HepG2 (cell line): Measurements from ENCODE around the gene POMGNT2. TPM values are rescaled to one million over a fixed set of nuclear protein-coding genes. Genes with fewer than 3 reads are reported as not detected.

ENCODE experiments used
- ATAC-seq: fragments of 200-7000 bp; cut with Tn5 transposase; 3 replicates; pipeline ENCODE4 v1.9.1; 2020; ENCODE audit warnings: mild to moderate bottlenecking, moderate library complexity
- BruUV-seq: library from RNA; stranded (reverse); fragments of 400-500 nt; replicated peaks from 2 replicates; lab custom pipeline; 2021; lab: Mats Ljungman, UMichigan
- CTCF ChIA-PET: fragments of 300-600 bp; formaldehyde crosslinking; extraction: SDS; loops from one replicate; lab custom pipeline; 2021; ENCODE audit warnings: low total read pairs, inconsistent platforms, low intra/inter-chr PET ratio; lab: Yijun Ruan, JAX
- POLR2A ChIA-PET: fragments of 350-600 bp; sonication (Branson Sonifier 250); formaldehyde crosslinking; loops from one replicate; lab custom pipeline; 2020; ENCODE audit warnings: antibody characterized with exemption, inconsistent platforms; lab: Yijun Ruan, JAX
- DNase-seq: peaks from one replicate; pipeline ENCODE4 v3.0.0-alpha.2; 2015; ENCODE audit warnings: low spot score
- FAIRE-seq: peaks from 3 replicates; lab custom pipeline; 2011; peaks lifted over from hg19 to GRCh38; lab: Jason Lieb, UNC
- H2AFZ ChIP-seq: one replicate; pipeline ENCODE4 v1.6.1; 2011; ENCODE audit warnings: low read length, inconsistent platforms
- H3K27ac ChIP-seq: fragments of 300-600 bp; 3 replicates; pipeline ENCODE4 v1.8.0; 2011; ENCODE audit warnings: mixed run types, mild to moderate bottlenecking, mixed read lengths, low read length, inconsistent platforms; ENCODE audit not compliant: insufficient read depth; ENCODE audit errors: extremely low read length
- H3K27me3 ChIP-seq, 2 experiments: fragments of 200-600 bp in 1 of 2; 2 replicates in 1 of 2; 3 replicates in 1 of 2; pipeline versions ENCODE4 v1.6.0 to v1.8.0; 2011; ENCODE audit warnings: low read length in 2 of 2, mild to moderate bottlenecking in 2 of 2, moderate library complexity in 2 of 2, inconsistent platforms in 1 of 2; ENCODE audit not compliant: insufficient read depth in 2 of 2, control insufficient read depth in 1 of 2
- H3K36me3 ChIP-seq, 2 experiments: fragments of 200-600 bp in 1 of 2; replicated peaks in 1 of 2; 2 replicates in 1 of 2; 3 replicates in 1 of 2; pipeline versions ENCODE4 v1.5.1 to v1.8.0; 2011; ENCODE audit warnings: low read length in 2 of 2, inconsistent platforms in 1 of 2; ENCODE audit not compliant: insufficient read depth in 2 of 2, control insufficient read depth in 1 of 2
- H3K4me1 ChIP-seq: 2 replicates; pipeline ENCODE4 v1.5.1; 2012; ENCODE audit warnings: low read length, inconsistent platforms; ENCODE audit not compliant: insufficient read depth
- H3K4me2 ChIP-seq: 2 replicates; pipeline ENCODE4 v1.6.0; 2011; ENCODE audit warnings: low read depth, low read length, inconsistent platforms
- H3K4me3 ChIP-seq, 3 experiments: fragments of 200-600 bp in 1 of 3; sonication (generic), shearing (Covaris generic) in 1 of 3; replicated peaks in 1 of 3; 2 replicates each; pipeline ENCODE4 v1.5.1; 2011 to 2016; ENCODE audit warnings: low read length in 3 of 3, inconsistent platforms in 2 of 3, low read depth in 2 of 3, mild to moderate bottlenecking in 2 of 3, control low read depth in 1 of 3, mixed read lengths in 1 of 3; ENCODE audit not compliant: insufficient read depth in 1 of 3
- H3K79me2 ChIP-seq: one replicate; pipeline ENCODE4 v1.6.1; 2011; ENCODE audit warnings: low read length, inconsistent platforms; ENCODE audit not compliant: insufficient read depth
- H3K9ac ChIP-seq: 2 replicates; pipeline ENCODE4 v1.6.0; 2011; ENCODE audit warnings: mild to moderate bottlenecking, low read depth, low read length, inconsistent platforms; ENCODE audit not compliant: insufficient read depth
- H3K9me3 ChIP-seq: 2 replicates; pipeline ENCODE4 v1.5.1; 2012; ENCODE audit warnings: mild to moderate bottlenecking, low read length
- H4K20me1 ChIP-seq: 2 replicates; pipeline ENCODE4 v1.6.0; 2011; ENCODE audit warnings: inconsistent platforms, mild to moderate bottlenecking, low read length, moderate library complexity; ENCODE audit not compliant: insufficient read depth
- CHD4 ChIP-seq: fragments of 200-600 bp; sonication (generic); IDR thresholded peaks from 2 replicates; pipeline ENCODE4 v1.7.0; 2017; ENCODE audit warnings: mild to moderate bottlenecking, low read length, borderline replicate concordance
- GZF1 ChIP-seq: sonication (generic); formaldehyde crosslinking; IDR thresholded peaks from 2 replicates; pipeline ENCODE4 v1.5.1; 2020; ENCODE audit warnings: mild to moderate bottlenecking, missing genetic modification reagents
- HNRNPUL1 ChIP-seq: fragments of 200-400 bp; formaldehyde crosslinking; IDR thresholded peaks from 2 replicates; pipeline ENCODE4 v1.6.1; 2017; ENCODE audit warnings: low read depth, mild to moderate bottlenecking, low read length, moderate library complexity
- MEF2D ChIP-seq: sonication (generic); formaldehyde crosslinking; IDR thresholded peaks from 2 replicates; pipeline ENCODE4 v1.5.1; 2020; ENCODE audit warnings: mild to moderate bottlenecking, missing genetic modification reagents
- MTA3 ChIP-seq: sonication (generic); formaldehyde crosslinking; IDR thresholded peaks from 2 replicates; pipeline ENCODE4 v1.4.0; 2020; ENCODE audit warnings: missing genetic modification reagents
- PITX1 ChIP-seq: sonication (generic); formaldehyde crosslinking; IDR thresholded peaks from 2 replicates; pipeline ENCODE4 v1.5.1; 2020; ENCODE audit warnings: mild to moderate bottlenecking, missing genetic modification reagents
- SRSF4 ChIP-seq: fragments of 200-400 bp; formaldehyde crosslinking; IDR thresholded peaks from one replicate; pipeline ENCODE4 v1.6.1; 2018; ENCODE audit warnings: mild to moderate bottlenecking, low read depth, low read length, moderate library complexity; ENCODE audit not compliant: poor library complexity, severe bottlenecking
- U2AF2 ChIP-seq: fragments of 200-400 bp; formaldehyde crosslinking; IDR thresholded peaks from 2 replicates; pipeline ENCODE4 v1.6.1; 2017; ENCODE audit warnings: low read depth, mild to moderate bottlenecking, low read length
- ZNF230 ChIP-seq: sonication (generic); formaldehyde crosslinking; IDR thresholded peaks from 2 replicates; pipeline ENCODE4 v1.4.0; 2020; ENCODE audit warnings: mild to moderate bottlenecking, missing genetic modification reagents
- ZNF296 ChIP-seq: sonication (generic); formaldehyde crosslinking; conservative IDR thresholded peaks from 2 replicates; pipeline ENCODE4 v1.5.0; 2020; ENCODE audit warnings: mild to moderate bottlenecking, missing genetic modification reagents
- ZSCAN12 ChIP-seq: sonication (generic); formaldehyde crosslinking; IDR thresholded peaks from 2 replicates; pipeline ENCODE4 v1.9.0; 2021; ENCODE audit warnings: mild to moderate bottlenecking, missing genetic modification reagents
- WGBS: methylation state at CpG from one replicate; pipeline ENCODE4 v1.1.6; 2017; ENCODE audit warnings: low lambda C conversion rate; 5-methylcytosine and 5-hydroxymethylcytosine counted together
- in situ Hi-C: cut with HindIII; loops from 2 replicates; pipeline ENCODE4 v1.10.0; 2017; ENCODE audit warnings: low pct_unique_long_range_greater_than_20kb; ENCODE audit not compliant: extremely low pct_ligation_motif_present
- intact Hi-C: fragments of 100-400 bp; cut with micrococcal nuclease; formaldehyde crosslinking; loops from one replicate; pipeline ENCODE4 v1.10.0; 2022; ENCODE audit not compliant: unreplicated experiment
- polyA plus RNA-seq, 8 experiments: library from polyadenylated mRNA; depleted of rRNA in 3 of 8; stranded (reverse) in 7 of 8; unstranded in 1 of 8; fragments of >200 nt; fragmentation: Illumina TruSeq in 4 of 8; extraction: Trizol in 4 of 8; gene quantifications; 2 replicates each; pipeline versions ENCODE4 v1.2.1 to v1.2.3, GENCODE V29; 2011 to 2016; ENCODE audit warnings: low read depth in 4 of 8, missing spikeins in 1 of 8, mixed read lengths in 1 of 8; ENCODE audit not compliant: insufficient read depth in 1 of 8
- total RNA-seq, 5 experiments: library from RNA; depleted of rRNA; stranded (reverse); fragments of >200 nt; fragmentation: Illumina TruSeq; extraction: Trizol; gene quantifications; 2 replicates each; pipeline ENCODE4 v1.2.3, GENCODE V29; 2016; ENCODE audit warnings: low read depth in 1 of 5
- TF ChIP-seq, protein P1 (sequence below): sonication (generic); formaldehyde crosslinking; IDR thresholded peaks from 2 replicates; pipeline ENCODE4 v1.5.1; 2020; ENCODE audit warnings: missing genetic modification reagents, mild to moderate bottlenecking, borderline replicate concordance
- TF ChIP-seq, protein P2 (sequence below), 2 experiments: sonication (generic) in 1 of 2; formaldehyde crosslinking in 1 of 2; IDR thresholded peaks; 2 replicates each; pipeline versions ENCODE4 v1.5.1 to v1.6.1; 2011 to 2020; ENCODE audit warnings: borderline replicate concordance in 1 of 2, low read depth in 1 of 2, low read length in 1 of 2, mild to moderate bottlenecking in 1 of 2, missing genetic modification reagents in 1 of 2, moderate library complexity in 1 of 2
- TF ChIP-seq, protein P3 (sequence below): IDR thresholded peaks from 2 replicates; pipeline ENCODE4 v1.6.1; 2012; ENCODE audit warnings: low read length, improper control_type of control experiment
- TF ChIP-seq, protein P4 (sequence below): sonication (generic); formaldehyde crosslinking; IDR thresholded peaks from 2 replicates; pipeline ENCODE4 v1.8.0; 2023; ENCODE audit warnings: mild to moderate bottlenecking, missing genetic modification reagents
- TF ChIP-seq, protein P5 (sequence below): sonication (generic); formaldehyde crosslinking; IDR thresholded peaks from 2 replicates; pipeline ENCODE4 v1.4.0; 2020; ENCODE audit warnings: missing genetic modification reagents

POMGNT2 gene
- total and polyA plus RNA-seq, 2 of the 13 experiments (the other 11 are each of a cell fraction or from before 2014, with no cell fraction given): 10.5 to 12.4 TPM

DNA sequence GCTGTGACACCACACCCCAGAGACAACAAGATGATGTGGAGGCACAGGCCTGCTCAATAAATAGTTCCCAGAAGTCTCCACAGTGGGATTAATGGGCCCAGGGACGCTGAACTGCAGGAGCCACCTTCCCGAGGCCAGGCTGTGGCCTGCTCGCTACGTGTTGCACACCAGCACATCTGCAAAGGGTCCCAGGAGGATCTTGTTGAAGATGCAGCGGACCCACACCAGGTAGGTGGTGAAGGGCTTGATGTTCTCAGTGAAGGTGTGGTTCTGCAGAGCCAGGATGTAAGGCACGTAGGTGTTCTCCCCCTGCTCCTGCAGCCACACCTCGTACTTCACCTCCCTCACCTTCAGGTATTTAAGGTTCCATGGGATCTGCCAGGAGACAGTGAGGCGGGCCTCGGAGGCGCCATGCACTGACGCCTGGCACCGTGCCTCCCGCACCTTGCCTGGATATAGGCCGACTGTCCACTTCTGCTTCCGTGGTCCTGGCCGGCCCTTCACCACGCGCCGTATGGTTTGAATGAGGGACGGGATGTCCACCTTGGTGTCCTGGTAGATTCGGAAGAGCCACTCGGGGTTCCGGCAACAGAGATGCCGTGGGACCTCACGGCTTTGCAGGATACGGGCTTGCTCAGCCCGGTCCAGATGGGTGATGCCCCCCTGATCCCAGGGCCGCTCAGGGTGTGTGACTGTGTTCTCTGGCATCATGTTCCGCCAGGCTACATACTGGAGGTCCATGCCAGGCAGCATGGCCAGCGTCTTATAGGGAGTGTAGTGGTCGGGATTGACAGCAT, 26.1 kb downstream of the POMGNT2 start:
- Histone ChIP-seq H3K79me2 (no peaks in the 10 kb centered on the region), H3K9ac (no peak overlapping the region), H4K20me1 (no peaks in the 10 kb centered on the region), H3K4me3 (no peak overlapping the region), H3K4me1 (no peaks in the 10 kb centered on the region), H3K9me3 (no peaks in the 10 kb centered on the region), H2AFZ (no peak overlapping the region), H3K27me3 (no peaks in the 10 kb centered on the region), H3K27ac (no peak overlapping the region), H3K36me3 (peaks cover 4 to 13% of the 10 kb centered on the region in 2 experiments; a peak in 3 of 5 replicates), H3K4me2 (no peak overlapping the region)
- no TSS peak for BruUV-seq
- ChIA-PET CTCF (no interaction called here), POLR2A (no interaction called here)
- DNase-seq (no peak), FAIRE-seq (no peak), ATAC-seq (no peak)
- intact Hi-C loops (no loop called here), in situ Hi-C loops (loop anchor here (10.0 kb wide), 1 partner anchor 115 kb away; no protein-coding TSS in a partner anchor)
- WGBS: 91% methylated on average over 22 of the region's 31 CpGs
- TF ChIP-seq, protein P1, sequence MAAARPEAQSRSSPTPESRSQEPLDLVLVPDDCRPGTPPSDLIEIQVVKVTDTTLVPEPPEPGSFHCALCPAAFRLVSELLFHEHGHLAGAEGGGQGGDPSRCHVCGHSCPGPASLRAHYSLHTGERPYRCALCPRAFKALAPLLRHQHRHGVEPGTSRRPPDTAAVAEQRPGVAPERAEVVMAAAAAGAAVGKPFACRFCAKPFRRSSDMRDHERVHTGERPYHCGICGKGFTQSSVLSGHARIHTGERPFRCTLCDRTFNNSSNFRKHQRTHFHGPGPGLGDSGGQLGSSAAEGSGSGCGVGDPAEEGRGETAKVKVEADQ (CRISPR knock-in tag): no peak
- TF ChIP-seq ZNF230 (CRISPR knock-in tag) (no peak), CHD4 (no peak), GZF1 (CRISPR knock-in tag) (no peak), ZNF296 (no peak), SRSF4 (no peak), PITX1 (no peak), ZSCAN12 (CRISPR knock-in tag) (no peak), MTA3 (CRISPR knock-in tag) (no peak), HNRNPUL1 (no peak), MEF2D (CRISPR knock-in tag) (no peak), U2AF2 (no peak)
- TF ChIP-seq, protein P2, sequence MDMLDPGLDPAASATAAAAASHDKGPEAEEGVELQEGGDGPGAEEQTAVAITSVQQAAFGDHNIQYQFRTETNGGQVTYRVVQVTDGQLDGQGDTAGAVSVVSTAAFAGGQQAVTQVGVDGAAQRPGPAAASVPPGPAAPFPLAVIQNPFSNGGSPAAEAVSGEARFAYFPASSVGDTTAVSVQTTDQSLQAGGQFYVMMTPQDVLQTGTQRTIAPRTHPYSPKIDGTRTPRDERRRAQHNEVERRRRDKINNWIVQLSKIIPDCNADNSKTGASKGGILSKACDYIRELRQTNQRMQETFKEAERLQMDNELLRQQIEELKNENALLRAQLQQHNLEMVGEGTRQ (IDR thresholded peaks at IDR 0.05; ENCODE audit: low read depth, low read length): no peak
- TF ChIP-seq, protein P2 (CRISPR knock-in tag; IDR thresholded peaks at IDR 0.05; ENCODE audit: borderline replicate concordance): no peak
- TF ChIP-seq, protein P3, sequence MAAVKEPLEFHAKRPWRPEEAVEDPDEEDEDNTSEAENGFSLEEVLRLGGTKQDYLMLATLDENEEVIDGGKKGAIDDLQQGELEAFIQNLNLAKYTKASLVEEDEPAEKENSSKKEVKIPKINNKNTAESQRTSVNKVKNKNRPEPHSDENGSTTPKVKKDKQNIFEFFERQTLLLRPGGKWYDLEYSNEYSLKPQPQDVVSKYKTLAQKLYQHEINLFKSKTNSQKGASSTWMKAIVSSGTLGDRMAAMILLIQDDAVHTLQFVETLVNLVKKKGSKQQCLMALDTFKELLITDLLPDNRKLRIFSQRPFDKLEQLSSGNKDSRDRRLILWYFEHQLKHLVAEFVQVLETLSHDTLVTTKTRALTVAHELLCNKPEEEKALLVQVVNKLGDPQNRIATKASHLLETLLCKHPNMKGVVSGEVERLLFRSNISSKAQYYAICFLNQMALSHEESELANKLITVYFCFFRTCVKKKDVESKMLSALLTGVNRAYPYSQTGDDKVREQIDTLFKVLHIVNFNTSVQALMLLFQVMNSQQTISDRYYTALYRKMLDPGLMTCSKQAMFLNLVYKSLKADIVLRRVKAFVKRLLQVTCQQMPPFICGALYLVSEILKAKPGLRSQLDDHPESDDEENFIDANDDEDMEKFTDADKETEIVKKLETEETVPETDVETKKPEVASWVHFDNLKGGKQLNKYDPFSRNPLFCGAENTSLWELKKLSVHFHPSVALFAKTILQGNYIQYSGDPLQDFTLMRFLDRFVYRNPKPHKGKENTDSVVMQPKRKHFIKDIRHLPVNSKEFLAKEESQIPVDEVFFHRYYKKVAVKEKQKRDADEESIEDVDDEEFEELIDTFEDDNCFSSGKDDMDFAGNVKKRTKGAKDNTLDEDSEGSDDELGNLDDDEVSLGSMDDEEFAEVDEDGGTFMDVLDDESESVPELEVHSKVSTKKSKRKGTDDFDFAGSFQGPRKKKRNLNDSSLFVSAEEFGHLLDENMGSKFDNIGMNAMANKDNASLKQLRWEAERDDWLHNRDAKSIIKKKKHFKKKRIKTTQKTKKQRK: no peak
- TF ChIP-seq, protein P4, sequence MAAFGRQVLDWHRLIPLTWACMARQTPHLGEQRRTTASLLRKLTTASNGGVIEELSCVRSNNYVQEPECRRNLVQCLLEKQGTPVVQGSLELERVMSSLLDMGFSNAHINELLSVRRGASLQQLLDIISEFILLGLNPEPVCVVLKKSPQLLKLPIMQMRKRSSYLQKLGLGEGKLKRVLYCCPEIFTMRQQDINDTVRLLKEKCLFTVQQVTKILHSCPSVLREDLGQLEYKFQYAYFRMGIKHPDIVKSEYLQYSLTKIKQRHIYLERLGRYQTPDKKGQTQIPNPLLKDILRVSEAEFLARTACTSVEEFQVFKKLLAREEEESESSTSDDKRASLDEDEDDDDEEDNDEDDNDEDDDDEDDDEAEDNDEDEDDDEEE (CRISPR knock-in tag): no peak
- TF ChIP-seq, protein P5, sequence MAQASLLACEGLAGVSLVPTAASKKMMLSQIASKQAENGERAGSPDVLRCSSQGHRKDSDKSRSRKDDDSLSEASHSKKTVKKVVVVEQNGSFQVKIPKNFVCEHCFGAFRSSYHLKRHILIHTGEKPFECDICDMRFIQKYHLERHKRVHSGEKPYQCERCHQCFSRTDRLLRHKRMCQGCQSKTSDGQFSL (CRISPR knock-in tag): no peak
